HepG2 (cell line): Measurements from ENCODE around the gene WHAMM. TPM values are rescaled to one million over a fixed set of nuclear protein-coding genes. Genes with fewer than 3 reads are reported as not detected.

Experiments
- BRD4 ChIP-seq: sonication (generic); formaldehyde crosslinking; IDR thresholded peaks from 2 replicates; pipeline ENCODE4 v1.4.0; 2020; ENCODE audit warnings: missing genetic modification reagents
- CC2D1A ChIP-seq: sonication (generic); formaldehyde crosslinking; IDR thresholded peaks from 2 replicates; pipeline ENCODE4 v1.8.1; 2023; ENCODE audit warnings: mild to moderate bottlenecking, missing genetic modification reagents
- HNF4G ChIP-seq, 2 experiments: sonication (generic) in 1 of 2; formaldehyde crosslinking in 1 of 2; IDR thresholded peaks; 2 replicates each; pipeline versions ENCODE4 v1.4.0 to v1.6.1; 2011 to 2020; ENCODE audit warnings: borderline replicate concordance in 2 of 2, low read depth in 2 of 2, mild to moderate bottlenecking in 2 of 2, low read length in 1 of 2, missing genetic modification reagents in 1 of 2, moderate library complexity in 1 of 2
- IRX3 ChIP-seq: sonication (generic); formaldehyde crosslinking; IDR thresholded peaks from 2 replicates; pipeline ENCODE4 v1.8.1; 2023; ENCODE audit warnings: mild to moderate bottlenecking, low read depth, missing genetic modification reagents, borderline replicate concordance
- ISL2 ChIP-seq: sonication (generic); formaldehyde crosslinking; IDR thresholded peaks from 2 replicates; pipeline ENCODE4 v1.5.0; 2020; ENCODE audit warnings: missing genetic modification reagents
- KLF9 ChIP-seq: IDR thresholded peaks from 2 replicates; pipeline ENCODE4 v1.6.1; 2016; ENCODE audit warnings: low read depth
- MTA1 ChIP-seq: sonication (generic); formaldehyde crosslinking; IDR thresholded peaks from 2 replicates; pipeline ENCODE4 v1.4.0; 2020; ENCODE audit warnings: missing genetic modification reagents, mild to moderate bottlenecking, borderline replicate concordance
- MYC ChIP-seq: sonication (generic); formaldehyde crosslinking; IDR thresholded peaks from 2 replicates; pipeline ENCODE4 v1.9.0; 2021; ENCODE audit warnings: missing genetic modification reagents, borderline replicate concordance
- NFIC ChIP-seq: IDR thresholded peaks from 2 replicates; pipeline ENCODE4 v1.6.1; 2012; ENCODE audit warnings: mild to moderate bottlenecking, low read length, inconsistent platforms
- NFKBIZ ChIP-seq: IDR thresholded peaks from 2 replicates; pipeline ENCODE4 v1.6.1; 2018; ENCODE audit warnings: missing genetic modification reagents, missing compliant biosample characterization
- PHF21A ChIP-seq: sonication (generic); formaldehyde crosslinking; IDR thresholded peaks from 2 replicates; pipeline ENCODE4 v1.5.0; 2020; ENCODE audit warnings: mild to moderate bottlenecking, missing genetic modification reagents
- RNF219 ChIP-seq: sonication (generic); formaldehyde crosslinking; IDR thresholded peaks from 2 replicates; pipeline ENCODE4 v1.5.0; 2020; ENCODE audit warnings: mild to moderate bottlenecking, missing genetic modification reagents
- RXRB ChIP-seq: IDR thresholded peaks from 2 replicates; pipeline ENCODE4 v1.6.1; 2016; ENCODE audit warnings: borderline replicate concordance, missing genetic modification reagents, missing compliant biosample characterization
- ZC3H4 ChIP-seq: sonication (generic); formaldehyde crosslinking; IDR thresholded peaks from 2 replicates; pipeline ENCODE4 v1.4.0; 2020; ENCODE audit warnings: missing genetic modification reagents, borderline replicate concordance
- ZNF557 ChIP-seq: sonication (generic); formaldehyde crosslinking; IDR thresholded peaks from 2 replicates; pipeline ENCODE4 v1.4.0; 2020; ENCODE audit warnings: missing genetic modification reagents
- ZNF747 ChIP-seq: sonication (generic); formaldehyde crosslinking; IDR thresholded peaks from 2 replicates; pipeline ENCODE4 v1.8.1; 2023; ENCODE audit warnings: missing genetic modification reagents, mild to moderate bottlenecking, borderline replicate concordance
- ZNF800 ChIP-seq: sonication (generic); formaldehyde crosslinking; IDR thresholded peaks from 2 replicates; pipeline ENCODE4 v1.4.0; 2020; ENCODE audit warnings: missing genetic modification reagents
- polyA plus RNA-seq, 8 experiments: library from polyadenylated mRNA; depleted of rRNA in 3 of 8; stranded (reverse) in 7 of 8; unstranded in 1 of 8; fragments of >200 nt; fragmentation: Illumina TruSeq in 4 of 8; extraction: Trizol in 4 of 8; gene quantifications; 2 replicates each; pipeline versions ENCODE4 v1.2.1 to v1.2.3, GENCODE V29; 2011 to 2016; ENCODE audit warnings: low read depth in 4 of 8, missing spikeins in 1 of 8, mixed read lengths in 1 of 8; ENCODE audit not compliant: insufficient read depth in 1 of 8
- total RNA-seq, 5 experiments: library from RNA; depleted of rRNA; stranded (reverse); fragments of >200 nt; fragmentation: Illumina TruSeq; extraction: Trizol; gene quantifications; 2 replicates each; pipeline ENCODE4 v1.2.3, GENCODE V29; 2016; ENCODE audit warnings: low read depth in 1 of 5
- TF ChIP-seq, protein P1 (sequence below): sonication (generic); formaldehyde crosslinking; IDR thresholded peaks from 2 replicates; pipeline ENCODE4 v1.4.0; 2020; ENCODE audit warnings: missing genetic modification reagents, borderline replicate concordance
- TF ChIP-seq, protein P2 (sequence below): sonication (generic); formaldehyde crosslinking; IDR thresholded peaks from 2 replicates; pipeline ENCODE4 v1.4.0; 2020; ENCODE audit warnings: missing genetic modification reagents

Gene WHAMM
- total and polyA plus RNA-seq, 2 of the 13 experiments (the other 11 are each of a cell fraction or from before 2014, with no cell fraction given) = 2.9 to 3.0 TPM

DNA sequence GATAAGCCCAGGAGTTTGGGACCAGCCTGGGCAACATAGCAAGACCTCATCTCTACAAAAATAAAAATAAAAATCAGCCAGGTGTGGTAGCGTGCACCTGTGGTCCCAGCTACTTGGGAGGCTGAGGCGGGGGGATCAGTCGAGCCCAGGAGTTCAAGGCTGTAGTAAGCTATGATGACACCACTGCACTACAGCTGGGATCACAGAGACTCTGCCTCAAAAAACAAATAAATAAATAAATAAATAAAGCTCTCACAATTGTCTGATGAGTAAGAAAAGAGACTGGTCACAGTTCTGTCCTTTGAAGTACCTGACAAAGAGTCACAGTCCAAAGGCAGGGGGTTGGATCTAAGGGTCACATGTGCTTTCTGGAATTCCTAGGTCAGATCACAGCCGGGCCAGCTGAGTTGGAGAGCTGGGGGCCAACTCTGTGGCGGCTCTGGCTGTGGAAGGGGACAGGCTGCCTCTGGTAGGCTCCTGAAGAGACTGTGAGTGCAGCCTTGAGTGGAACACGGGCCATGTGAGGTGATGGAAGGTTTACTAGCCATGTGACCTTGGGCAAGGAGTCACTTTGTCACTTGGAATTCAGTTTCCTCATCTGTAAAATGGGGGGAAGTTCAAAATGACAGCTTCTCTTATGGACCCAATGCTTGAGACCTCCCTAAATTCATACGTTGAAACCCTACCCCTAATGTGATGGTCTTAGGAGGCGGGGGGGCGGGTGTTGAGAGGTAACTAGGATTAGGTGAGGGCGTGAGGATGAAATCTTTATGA, 47.2 kb downstream of the WHAMM start (continued):
- TF ChIP-seq, protein P1, sequence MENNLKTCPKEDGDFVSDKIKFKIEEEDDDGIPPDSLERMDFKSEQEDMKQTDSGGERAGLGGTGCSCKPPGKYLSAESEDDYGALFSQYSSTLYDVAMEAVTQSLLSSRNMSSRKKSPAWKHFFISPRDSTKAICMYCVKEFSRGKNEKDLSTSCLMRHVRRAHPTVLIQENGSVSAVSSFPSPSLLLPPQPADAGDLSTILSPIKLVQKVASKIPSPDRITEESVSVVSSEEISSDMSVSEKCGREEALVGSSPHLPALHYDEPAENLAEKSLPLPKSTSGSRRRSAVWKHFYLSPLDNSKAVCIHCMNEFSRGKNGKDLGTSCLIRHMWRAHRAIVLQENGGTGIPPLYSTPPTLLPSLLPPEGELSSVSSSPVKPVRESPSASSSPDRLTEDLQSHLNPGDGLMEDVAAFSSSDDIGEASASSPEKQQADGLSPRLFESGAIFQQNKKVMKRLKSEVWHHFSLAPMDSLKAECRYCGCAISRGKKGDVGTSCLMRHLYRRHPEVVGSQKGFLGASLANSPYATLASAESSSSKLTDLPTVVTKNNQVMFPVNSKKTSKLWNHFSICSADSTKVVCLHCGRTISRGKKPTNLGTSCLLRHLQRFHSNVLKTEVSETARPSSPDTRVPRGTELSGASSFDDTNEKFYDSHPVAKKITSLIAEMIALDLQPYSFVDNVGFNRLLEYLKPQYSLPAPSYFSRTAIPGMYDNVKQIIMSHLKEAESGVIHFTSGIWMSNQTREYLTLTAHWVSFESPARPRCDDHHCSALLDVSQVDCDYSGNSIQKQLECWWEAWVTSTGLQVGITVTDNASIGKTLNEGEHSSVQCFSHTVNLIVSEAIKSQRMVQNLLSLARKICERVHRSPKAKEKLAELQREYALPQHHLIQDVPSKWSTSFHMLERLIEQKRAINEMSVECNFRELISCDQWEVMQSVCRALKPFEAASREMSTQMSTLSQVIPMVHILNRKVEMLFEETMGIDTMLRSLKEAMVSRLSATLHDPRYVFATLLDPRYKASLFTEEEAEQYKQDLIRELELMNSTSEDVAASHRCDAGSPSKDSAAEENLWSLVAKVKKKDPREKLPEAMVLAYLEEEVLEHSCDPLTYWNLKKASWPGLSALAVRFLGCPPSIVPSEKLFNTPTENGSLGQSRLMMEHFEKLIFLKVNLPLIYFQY (CRISPR knock-in tag) = no peak; the same call in 1 of the 2 replicates
- no peak; the same call in 1 of the 2 replicates for TF ChIP-seq MYC (CRISPR knock-in tag)
- TF ChIP-seq IRX3 (CRISPR knock-in tag) = no peak
- TF ChIP-seq, protein P2, sequence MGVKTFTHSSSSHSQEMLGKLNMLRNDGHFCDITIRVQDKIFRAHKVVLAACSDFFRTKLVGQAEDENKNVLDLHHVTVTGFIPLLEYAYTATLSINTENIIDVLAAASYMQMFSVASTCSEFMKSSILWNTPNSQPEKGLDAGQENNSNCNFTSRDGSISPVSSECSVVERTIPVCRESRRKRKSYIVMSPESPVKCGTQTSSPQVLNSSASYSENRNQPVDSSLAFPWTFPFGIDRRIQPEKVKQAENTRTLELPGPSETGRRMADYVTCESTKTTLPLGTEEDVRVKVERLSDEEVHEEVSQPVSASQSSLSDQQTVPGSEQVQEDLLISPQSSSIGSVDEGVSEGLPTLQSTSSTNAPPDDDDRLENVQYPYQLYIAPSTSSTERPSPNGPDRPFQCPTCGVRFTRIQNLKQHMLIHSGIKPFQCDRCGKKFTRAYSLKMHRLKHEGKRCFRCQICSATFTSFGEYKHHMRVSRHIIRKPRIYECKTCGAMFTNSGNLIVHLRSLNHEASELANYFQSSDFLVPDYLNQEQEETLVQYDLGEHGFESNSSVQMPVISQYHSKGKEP (CRISPR knock-in tag) = no peak
- TF ChIP-seq ZNF747 (CRISPR knock-in tag) = no peak
- TF ChIP-seq ZNF800 (CRISPR knock-in tag) = no peak
- no peak for TF ChIP-seq ZNF557 (CRISPR knock-in tag)
- TF ChIP-seq RXRB = 0 out of 2 replicates have a peak, but pooled peaks have one; percentile 74
- TF ChIP-seq HNF4G (IDR thresholded peaks at IDR 0.05; ENCODE audit: borderline replicate concordance, low read depth, low read length) = peak; percentile 39; the same call in 1 of the 2 replicates
- TF ChIP-seq HNF4G (CRISPR knock-in tag; IDR thresholded peaks at IDR 0.05; ENCODE audit: borderline replicate concordance, low read depth) = no peak
- no peak for TF ChIP-seq NFKBIZ
- no peak for TF ChIP-seq MTA1 (CRISPR knock-in tag)
- TF ChIP-seq ZC3H4 = no peak
- TF ChIP-seq CC2D1A (CRISPR knock-in tag) = no peak
- no peak for TF ChIP-seq RNF219
- TF ChIP-seq ISL2 (CRISPR knock-in tag) = peak; percentile 30; the same call in 1 of the 2 replicates
- TF ChIP-seq KLF9 (CRISPR knock-in tag) = no peak
- no peak for TF ChIP-seq BRD4 (CRISPR knock-in tag)
- peak; percentile 51; the same call in 1 of the 2 replicates for TF ChIP-seq NFIC
- TF ChIP-seq PHF21A (CRISPR knock-in tag) = peak; percentile 56; the same call in 1 of the 2 replicates
